ENCODE data around the gene TENM4. TPM values are rescaled to one million over a fixed set of nuclear protein-coding genes. Genes with fewer than 3 reads are reported as not detected.

TENM4 gene
- total and polyA plus RNA-seq, 4 donors: 0.02 to 0.33 (median 0.14) TPM

- DNase-seq (ENCODE audit: low spot score): no peak
- Histone ChIP-seq H3K9me3 (ENCODE audit: control insufficient read depth in 4 of 4, low read length in 3 of 4) (no peaks in the 10 kb centered on the region), H3K9ac (ENCODE audit: low read depth in 1 of 2, low read length in 2 of 2) (no peak overlapping the region)
These were observed 421.6 kb downstream of the TENM4 start for GRCh38 chr11:79019277-79019676.

GRCh38 chr11:79018371-79018849 is 422.4 kb downstream of the TENM4 start:
- no peak for TF ChIP-seq CTCF (IDR thresholded peaks at IDR 0.05; ENCODE audit: low read depth, low read length, missing input control)
- no peak for TF ChIP-seq RXRA (IDR thresholded peaks at IDR 0.05)
- TF ChIP-seq TAF1 (conservative IDR thresholded peaks at IDR 0.05): no peak
- no peak for TF ChIP-seq EGR1 (IDR thresholded peaks at IDR 0.05; ENCODE audit: low read depth in 2 of 2)
- no peak for TF ChIP-seq YY1 (IDR thresholded peaks at IDR 0.05)
- TF ChIP-seq FOXA2 (IDR thresholded peaks at IDR 0.05): no peak
- TF ChIP-seq FOXA1 (IDR thresholded peaks at IDR 0.05): no peak
- TF ChIP-seq HNF4G (IDR thresholded peaks at IDR 0.05): no peak
- TF ChIP-seq RAD21 (IDR thresholded peaks at IDR 0.05): no peak
- TF ChIP-seq, protein P1, sequence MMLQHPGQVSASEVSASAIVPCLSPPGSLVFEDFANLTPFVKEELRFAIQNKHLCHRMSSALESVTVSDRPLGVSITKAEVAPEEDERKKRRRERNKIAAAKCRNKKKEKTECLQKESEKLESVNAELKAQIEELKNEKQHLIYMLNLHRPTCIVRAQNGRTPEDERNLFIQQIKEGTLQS (IDR thresholded peaks at IDR 0.05): no peak
- no peak for TF ChIP-seq SP1 (IDR thresholded peaks at IDR 0.05)
- TF ChIP-seq GABPA (IDR thresholded peaks at IDR 0.05 in 1 of 2, conservative IDR thresholded peaks at IDR 0.05 in 1 of 2): no peak
- TF ChIP-seq, protein P2, sequence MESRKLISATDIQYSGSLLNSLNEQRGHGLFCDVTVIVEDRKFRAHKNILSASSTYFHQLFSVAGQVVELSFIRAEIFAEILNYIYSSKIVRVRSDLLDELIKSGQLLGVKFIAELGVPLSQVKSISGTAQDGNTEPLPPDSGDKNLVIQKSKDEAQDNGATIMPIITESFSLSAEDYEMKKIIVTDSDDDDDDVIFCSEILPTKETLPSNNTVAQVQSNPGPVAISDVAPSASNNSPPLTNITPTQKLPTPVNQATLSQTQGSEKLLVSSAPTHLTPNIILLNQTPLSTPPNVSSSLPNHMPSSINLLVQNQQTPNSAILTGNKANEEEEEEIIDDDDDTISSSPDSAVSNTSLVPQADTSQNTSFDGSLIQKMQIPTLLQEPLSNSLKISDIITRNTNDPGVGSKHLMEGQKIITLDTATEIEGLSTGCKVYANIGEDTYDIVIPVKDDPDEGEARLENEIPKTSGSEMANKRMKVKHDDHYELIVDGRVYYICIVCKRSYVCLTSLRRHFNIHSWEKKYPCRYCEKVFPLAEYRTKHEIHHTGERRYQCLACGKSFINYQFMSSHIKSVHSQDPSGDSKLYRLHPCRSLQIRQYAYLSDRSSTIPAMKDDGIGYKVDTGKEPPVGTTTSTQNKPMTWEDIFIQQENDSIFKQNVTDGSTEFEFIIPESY (IDR thresholded peaks at IDR 0.05): no peak
- H3K4me1 ChIP-seq (ENCODE audit: control insufficient read depth in 4 of 4, insufficient read depth in 4 of 4, low read length in 3 of 4): no peaks in the 10 kb centered on the region
- H3K9me3 ChIP-seq (ENCODE audit: control insufficient read depth in 4 of 4, low read length in 3 of 4): no peaks in the 10 kb centered on the region
- H3K9ac ChIP-seq (ENCODE audit: low read depth in 1 of 2, low read length in 2 of 2): no peak overlapping the region
- H3K27ac ChIP-seq (ENCODE audit: low read depth in 1 of 2, low read length in 2 of 2): no peak overlapping the region
- no peak for DNase-seq (ENCODE audit: low spot score)
- WGBS: 60% methylated on average over 3 of the region's 3 CpGs
- no peaks in the 10 kb centered on the region for H3K36me3 ChIP-seq (ENCODE audit: control insufficient read depth in 4 of 4, insufficient read depth in 3 of 4, low read depth in 1 of 4, low read length in 3 of 4)
- H3K27me3 ChIP-seq (ENCODE audit: control insufficient read depth in 4 of 4, insufficient read depth in 4 of 4, low read length in 3 of 4): no peaks in the 10 kb centered on the region
- H3K4me3 ChIP-seq (ENCODE audit: low read depth in 1 of 3, low read length in 3 of 3): no peak overlapping the region

More at GRCh38 chr11:79019277-79019676, 421.6 kb downstream of the TENM4 start:
- Histone ChIP-seq H3K27ac (ENCODE audit: low read depth in 1 of 2, low read length in 2 of 2) (no peak overlapping the region), H3K4me3 (ENCODE audit: low read depth in 1 of 3, low read length in 3 of 3) (no peak overlapping the region), H3K4me1 (ENCODE audit: control insufficient read depth in 4 of 4, insufficient read depth in 4 of 4, low read length in 3 of 4) (no peaks in the 10 kb centered on the region), H3K36me3 (ENCODE audit: control insufficient read depth in 4 of 4, insufficient read depth in 3 of 4, low read depth in 1 of 4, low read length in 3 of 4) (no peaks in the 10 kb centered on the region), H3K27me3 (ENCODE audit: control insufficient read depth in 4 of 4, insufficient read depth in 4 of 4, low read length in 3 of 4) (no peaks in the 10 kb centered on the region)
- no peak for TF ChIP-seq YY1 (IDR thresholded peaks at IDR 0.05)
- TF ChIP-seq JUND (IDR thresholded peaks at IDR 0.05): no peak
- TF ChIP-seq HNF4A (conservative IDR thresholded peaks at IDR 0.05): no peak
- TF ChIP-seq EGR1 (IDR thresholded peaks at IDR 0.05; ENCODE audit: low read depth in 2 of 2): no peak
- TF ChIP-seq FOXA1 (IDR thresholded peaks at IDR 0.05): no peak
- no peak for TF ChIP-seq RAD21 (IDR thresholded peaks at IDR 0.05)
- TF ChIP-seq, protein P1 (IDR thresholded peaks at IDR 0.05): no peak
- TF ChIP-seq GABPA (IDR thresholded peaks at IDR 0.05 in 1 of 2, conservative IDR thresholded peaks at IDR 0.05 in 1 of 2): no peak
- TF ChIP-seq SP1 (IDR thresholded peaks at IDR 0.05): no peak
- no peak for TF ChIP-seq HNF4G (IDR thresholded peaks at IDR 0.05)
